ENCODE results near the gene EHMT1.

EHMT1 gene

GRCh38 chr9:137761032-137761431, 142.2 kb downstream of the EHMT1 start:
- no peak for DNase-seq (ENCODE audit: low spot score)
- no peak for TF ChIP-seq CTCF (conservative IDR thresholded peaks at IDR 0.05; ENCODE audit: low read depth)
- ChIA-PET POLR2A (ENCODE audit: low non-redundant PET) (no interaction called here), CTCF (interaction anchor here (0.6 to 0.7 kb wide), 2 partner anchors 52 to 54 kb away, joined by 3 read pairs; no protein-coding TSS in a partner anchor)
- H3K27ac ChIP-seq: peak overlapping the region; percentile 11

DNA sequence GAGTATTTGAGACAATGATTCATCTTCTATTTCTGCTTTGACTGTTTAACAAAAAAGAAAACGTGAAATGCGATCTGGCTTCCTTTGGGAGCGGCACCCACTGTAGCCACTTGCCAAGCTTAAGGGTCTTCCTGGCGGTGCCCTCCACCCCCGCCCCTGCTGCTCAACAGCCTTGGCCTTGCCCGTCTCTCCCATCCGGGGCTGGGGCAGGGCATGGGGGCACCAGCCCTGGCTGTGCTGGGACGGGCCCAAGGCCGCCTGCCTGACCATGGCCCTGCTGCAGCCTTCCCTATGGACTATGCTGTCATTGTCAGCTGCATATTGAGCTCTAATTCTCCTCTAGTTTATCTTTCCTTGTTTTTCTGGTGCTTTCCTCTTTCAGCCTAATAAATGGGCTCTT, 143.0 kb downstream of the EHMT1 start:
- ChIA-PET POLR2A (ENCODE audit: low non-redundant PET) (no interaction called here), CTCF (no interaction called here)
- H3K27ac ChIP-seq: peak overlapping the region; percentile 16
- no peak for TF ChIP-seq CTCF (conservative IDR thresholded peaks at IDR 0.05; ENCODE audit: low read depth)
- DNase-seq (ENCODE audit: low spot score): no peak

GRCh38 chr9:137762414-137763061, 143.7 kb downstream of the EHMT1 start:
- DNase-seq (ENCODE audit: low spot score): no peak
- POLR2A ChIA-PET (ENCODE audit: low non-redundant PET): no interaction called here
- no peak for TF ChIP-seq CTCF (conservative IDR thresholded peaks at IDR 0.05; ENCODE audit: low read depth)
- H3K27ac ChIP-seq: 0 out of 2 replicates have a peak overlapping the region, but pooled peaks have one; percentile 2
- CTCF ChIA-PET: no interaction called here

DNA sequence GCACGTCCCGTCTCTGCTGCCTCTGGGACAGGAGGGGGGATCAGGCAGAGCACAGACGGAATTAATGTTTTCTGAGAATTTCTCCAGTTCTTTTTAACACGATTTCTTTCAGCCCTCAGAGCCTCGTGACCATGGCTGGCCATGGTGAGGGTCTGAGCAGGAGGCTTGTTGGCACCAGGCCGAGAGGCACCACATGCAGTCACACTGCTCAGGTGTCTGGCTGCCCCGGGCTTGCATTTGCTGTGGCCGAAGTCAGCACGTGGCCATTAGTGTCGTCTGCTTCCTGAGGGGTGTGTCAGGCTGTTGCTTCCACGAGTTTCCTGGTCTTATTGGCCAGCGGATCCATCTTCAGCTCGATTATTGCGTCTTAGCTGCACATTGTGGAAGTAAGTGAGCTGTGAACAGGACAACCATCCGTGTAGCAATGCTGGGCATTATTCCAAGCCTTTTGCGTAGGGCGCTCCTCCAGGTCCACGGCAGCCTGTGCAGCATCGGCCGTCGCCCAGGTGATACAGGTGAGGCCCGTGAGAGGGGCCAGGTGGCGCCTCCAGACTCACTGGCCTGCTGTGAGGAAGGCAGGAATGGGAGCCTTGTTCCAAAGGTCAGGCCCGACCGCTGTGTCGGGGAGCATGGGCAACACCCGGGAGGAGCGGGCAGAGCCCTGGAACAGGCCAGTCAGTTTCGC, 144.6 kb downstream of the EHMT1 start:
- ChIA-PET CTCF (no interaction called here), POLR2A (ENCODE audit: low non-redundant PET) (no interaction called here)
- no peak for TF ChIP-seq CTCF (conservative IDR thresholded peaks at IDR 0.05; ENCODE audit: low read depth)
- 0 out of 2 replicates have a peak overlapping the region, but pooled peaks have one; percentile 3 for H3K27ac ChIP-seq
- no peak for DNase-seq (ENCODE audit: low spot score)

GRCh38 chr9:137764171-137764671, 145.4 kb downstream of the EHMT1 start:
- CTCF ChIA-PET: interaction anchor here (0.6 kb wide), 2 partner anchors 9 to 207 kb away, joined by 3 read pairs; no protein-coding TSS in a partner anchor
- POLR2A ChIA-PET (ENCODE audit: low non-redundant PET): no interaction called here
- no peak for DNase-seq (ENCODE audit: low spot score)
- no peak for TF ChIP-seq CTCF (conservative IDR thresholded peaks at IDR 0.05; ENCODE audit: low read depth)
- H3K27ac ChIP-seq: 0 out of 2 replicates have a peak overlapping the region, but pooled peaks have one; percentile 3

DNA sequence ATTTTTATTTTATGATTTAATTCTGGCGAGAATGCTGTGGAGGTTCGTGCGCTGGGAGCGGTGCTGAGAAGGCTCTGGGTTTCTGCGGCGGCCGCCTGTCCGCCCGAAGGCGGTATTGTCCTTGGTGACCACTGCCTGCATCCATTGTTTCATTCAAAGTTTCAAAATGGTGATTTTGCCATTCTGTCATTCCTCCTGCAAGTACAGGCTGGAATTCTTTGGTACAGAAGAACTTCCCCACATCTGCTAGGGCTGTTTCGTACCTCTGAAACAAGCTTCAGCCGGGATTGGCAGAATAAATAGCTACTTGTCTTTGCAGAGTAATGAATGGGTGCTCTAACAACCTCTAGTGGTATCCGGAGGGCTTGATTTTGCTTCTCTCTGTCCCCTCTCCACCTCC, 146.2 kb downstream of the EHMT1 start:
- no peak for TF ChIP-seq CTCF (conservative IDR thresholded peaks at IDR 0.05; ENCODE audit: low read depth)
- POLR2A ChIA-PET (ENCODE audit: low non-redundant PET): no interaction called here

More for the DNA sequence above, 146.2 kb downstream of the EHMT1 start:
- H3K27ac ChIP-seq: no peak overlapping the region
- no peak for DNase-seq (ENCODE audit: low spot score)
- CTCF ChIA-PET: no interaction called here

Data from RWPE1 (cell line).